Left lung (tissue), 10 donors: ENCODE data around the gene KAT2B. TPM values are rescaled to one million over a fixed set of nuclear protein-coding genes. Genes with fewer than 3 reads are reported as not detected.

Source experiments
- ATAC-seq: fragments of 200-7000 bp; cut with Tn5 transposase; one replicate; pipeline ENCODE4 v1.9.1; 2020; ENCODE audit warnings: moderate library complexity
- DNase-seq, 4 donors: peaks; one replicate each; pipeline ENCODE4 v3.0.0-alpha.2; 2013 to 2020
- H3K27ac ChIP-seq, 2 donors: fragments of 200-600 bp; sonication (generic) in 1 of 2; one replicate each; pipeline versions ENCODE4 v1.5.0 to v1.8.0; 2020 to 2021
- H3K27me3 ChIP-seq, 2 donors: fragments of 200-600 bp; sonication (generic) in 1 of 2; one replicate each; pipeline versions ENCODE4 v1.5.0 to v1.8.0; 2020 to 2021
- H3K36me3 ChIP-seq, 2 donors: fragments of 200-600 bp; sonication (generic) in 1 of 2; one replicate each; pipeline versions ENCODE4 v1.5.0 to v1.8.0; 2020 to 2021
- H3K4me1 ChIP-seq, 2 donors: fragments of 200-600 bp; one replicate each; pipeline ENCODE4 v1.8.0; 2021
- H3K4me3 ChIP-seq, 2 donors: fragments of 200-600 bp; sonication (generic) in 1 of 2; one replicate each; pipeline versions ENCODE4 v1.5.0 to v1.8.0; 2020 to 2021; ENCODE audit warnings: mild to moderate bottlenecking in 1 of 2
- H3K9me3 ChIP-seq, 2 donors: fragments of 200-600 bp; sonication (generic) in 1 of 2; one replicate each; pipeline versions ENCODE4 v1.5.0 to v1.8.0; 2020 to 2021
- intact Hi-C, 2 donors: fragments of 100-400 bp; cut with DNase I; formaldehyde crosslinking; loops; one replicate each; pipeline versions ENCODE4 v1.11.2 to v1.14.2; 2022
- polyA plus RNA-seq, 6 donors: library from polyadenylated mRNA; unstranded; fragments of 120-200 nt; gene quantifications; one replicate each; pipeline ENCODE4 v1.2.1, GENCODE V29; 2013; ENCODE audit not compliant: insufficient read length in 6 of 6
- total RNA-seq, 2 donors: library from RNA; stranded (reverse); fragmentation: NEBNext Ultra II Directional; extraction: Animal tissue kit (Norgen Biotek cat#: 25700); gene quantifications; one replicate each; pipeline ENCODE4 v1.2.1, GENCODE V29; 2021
- TF ChIP-seq, protein P1 (sequence below), 2 donors: fragments of 200-600 bp; sonication (generic) in 1 of 2; IDR thresholded peaks; one replicate each; pipeline versions ENCODE4 v1.5.0 to v1.8.0; 2021; ENCODE audit warnings: antibody characterized with exemption in 2 of 2
- donor health status: DM: no; HTN: yes; CAD: no.
- donor health status: DM: no; HTN: no; CAD: no.

Gene KAT2B
- total and polyA plus RNA-seq, 8 donors: 26.1 to 48.0 (median 39.9) TPM

DNA sequence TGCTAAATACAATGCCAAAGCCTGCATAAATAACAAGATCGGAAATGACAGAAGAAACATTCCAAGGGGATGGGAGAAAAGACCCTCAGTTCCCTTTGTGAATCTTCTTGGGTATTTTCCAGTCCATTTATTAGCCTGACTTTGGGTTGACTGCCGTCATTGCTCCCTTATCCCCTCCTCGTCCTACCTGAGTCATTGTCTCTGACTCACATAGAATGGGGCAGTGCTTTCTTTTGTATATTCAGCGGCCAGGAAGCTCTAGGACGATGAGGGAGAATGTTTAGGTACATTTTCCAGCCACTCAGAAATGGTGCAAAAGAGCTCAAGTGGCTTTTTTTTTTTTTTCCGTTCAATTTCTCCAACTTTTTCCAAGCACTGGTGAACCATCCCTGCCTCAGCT is 71.6 kb downstream of the KAT2B start:
- no peak overlapping the region for H3K27ac ChIP-seq
- H3K36me3 ChIP-seq: peaks cover 0 to 45% of the 10 kb centered on the region in 2 donors
- no peaks in the 10 kb centered on the region for H3K9me3 ChIP-seq
- peaks cover 0 to 6% of the 10 kb centered on the region in 2 donors for H3K4me1 ChIP-seq
- intact Hi-C loops: loop anchor here in 1 of 2 donors (10.0 kb wide), 1 partner anchor 73 kb away; the partner anchor contains the start of gene SGO1
- H3K4me3 ChIP-seq: no peak overlapping the region
- no peaks in the 10 kb centered on the region for H3K27me3 ChIP-seq
- DNase-seq (no peak), ATAC-seq (no peak)
- TF ChIP-seq, protein P1, sequence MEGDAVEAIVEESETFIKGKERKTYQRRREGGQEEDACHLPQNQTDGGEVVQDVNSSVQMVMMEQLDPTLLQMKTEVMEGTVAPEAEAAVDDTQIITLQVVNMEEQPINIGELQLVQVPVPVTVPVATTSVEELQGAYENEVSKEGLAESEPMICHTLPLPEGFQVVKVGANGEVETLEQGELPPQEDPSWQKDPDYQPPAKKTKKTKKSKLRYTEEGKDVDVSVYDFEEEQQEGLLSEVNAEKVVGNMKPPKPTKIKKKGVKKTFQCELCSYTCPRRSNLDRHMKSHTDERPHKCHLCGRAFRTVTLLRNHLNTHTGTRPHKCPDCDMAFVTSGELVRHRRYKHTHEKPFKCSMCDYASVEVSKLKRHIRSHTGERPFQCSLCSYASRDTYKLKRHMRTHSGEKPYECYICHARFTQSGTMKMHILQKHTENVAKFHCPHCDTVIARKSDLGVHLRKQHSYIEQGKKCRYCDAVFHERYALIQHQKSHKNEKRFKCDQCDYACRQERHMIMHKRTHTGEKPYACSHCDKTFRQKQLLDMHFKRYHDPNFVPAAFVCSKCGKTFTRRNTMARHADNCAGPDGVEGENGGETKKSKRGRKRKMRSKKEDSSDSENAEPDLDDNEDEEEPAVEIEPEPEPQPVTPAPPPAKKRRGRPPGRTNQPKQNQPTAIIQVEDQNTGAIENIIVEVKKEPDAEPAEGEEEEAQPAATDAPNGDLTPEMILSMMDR (IDR thresholded peaks at IDR 0.05): no peak

DNA sequence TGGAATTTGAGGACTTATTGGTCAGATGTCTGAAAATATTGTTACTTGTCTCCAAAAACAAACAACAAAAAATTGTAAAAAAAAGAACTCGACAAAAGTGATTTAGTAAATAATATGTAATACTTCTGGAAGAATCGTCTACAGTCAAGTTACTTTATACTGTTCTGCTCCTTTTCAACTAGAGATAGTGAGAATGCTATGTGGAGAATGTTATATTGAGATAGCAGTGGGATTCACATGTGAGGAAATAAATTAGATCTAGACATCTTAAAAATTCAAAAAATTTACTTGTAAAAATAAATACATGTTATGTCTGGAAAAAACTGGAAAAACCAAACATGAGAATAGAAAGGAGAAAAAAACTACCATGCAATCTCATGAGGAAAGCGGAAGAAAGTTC is 80.8 kb downstream of the KAT2B start:
- Histone ChIP-seq H3K9me3 (no peaks in the 10 kb centered on the region), H3K27ac (no peak overlapping the region), H3K27me3 (no peaks in the 10 kb centered on the region), H3K36me3 (peaks cover 0 to 40% of the 10 kb centered on the region in 2 donors), H3K4me1 (peaks cover 0 to 6% of the 10 kb centered on the region in 2 donors), H3K4me3 (no peak overlapping the region)
- intact Hi-C loops: no loop called here
- ATAC-seq: no peak
- TF ChIP-seq, protein P1 (IDR thresholded peaks at IDR 0.05): no peak
- DNase-seq: no peak

DNA sequence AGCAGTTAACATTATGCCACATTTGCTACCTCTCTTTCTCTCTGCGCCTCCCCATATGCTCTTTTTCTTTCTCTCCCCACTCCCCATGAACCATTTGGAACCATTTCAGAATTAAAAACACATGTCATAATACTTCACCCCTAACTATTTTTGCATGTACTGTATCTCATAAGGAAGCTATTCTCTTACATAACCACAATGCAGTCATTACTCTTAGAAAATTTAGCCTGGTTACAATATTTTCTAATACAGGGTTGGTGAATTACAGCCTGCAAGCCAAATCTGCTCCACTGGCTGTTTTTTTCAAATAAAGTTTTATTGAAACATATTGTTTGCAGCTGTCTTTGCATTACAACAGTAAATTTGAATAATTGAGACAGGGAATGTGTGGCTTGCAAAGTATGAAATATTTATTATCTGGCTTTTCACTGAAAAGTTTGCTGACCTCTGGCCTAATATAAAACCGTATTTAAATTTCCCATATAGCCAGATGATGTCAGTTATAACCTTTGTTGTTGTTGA is 82.9 kb downstream of the KAT2B start:
- TF ChIP-seq, protein P1 (IDR thresholded peaks at IDR 0.05): no peak
- Histone ChIP-seq H3K27ac (no peak overlapping the region), H3K9me3 (no peaks in the 10 kb centered on the region), H3K27me3 (no peaks in the 10 kb centered on the region), H3K4me3 (no peak overlapping the region), H3K4me1 (peaks cover 0 to 10% of the 10 kb centered on the region in 2 donors), H3K36me3 (peaks cover 0 to 51% of the 10 kb centered on the region in 2 donors)
- intact Hi-C loops: no loop called here
- no peak for DNase-seq
- no peak for ATAC-seq

DNA sequence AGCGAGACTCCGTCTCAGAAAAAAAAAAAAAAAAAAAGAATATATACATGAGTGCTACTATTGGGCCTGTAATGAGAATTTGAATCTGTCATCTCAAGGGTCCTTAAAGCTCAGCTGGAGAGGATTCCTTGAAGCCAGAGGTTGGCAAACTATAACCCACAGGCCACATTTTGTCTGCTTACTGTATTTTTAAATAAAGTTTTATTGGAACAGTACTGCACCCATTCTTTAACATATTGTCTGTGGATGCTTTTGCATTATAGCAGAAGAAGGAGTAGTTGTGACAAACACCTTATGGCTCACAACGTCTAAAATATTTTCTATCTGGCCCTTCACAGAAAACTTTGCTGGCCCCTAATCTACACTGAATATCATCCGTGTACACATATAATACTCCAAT is 85.0 kb downstream of the KAT2B start:
- Histone ChIP-seq H3K36me3 (peaks cover 0 to 46% of the 10 kb centered on the region in 2 donors), H3K9me3 (no peaks in the 10 kb centered on the region), H3K27me3 (no peaks in the 10 kb centered on the region), H3K4me1 (peaks cover 0 to 10% of the 10 kb centered on the region in 2 donors), H3K4me3 (no peak overlapping the region), H3K27ac (peak overlapping the region in 1 of 2 donors; percentile 67)
- DNase-seq: no peak
- TF ChIP-seq, protein P1 (IDR thresholded peaks at IDR 0.05): no peak
- no peak for ATAC-seq
- intact Hi-C loops: no loop called here

DNA sequence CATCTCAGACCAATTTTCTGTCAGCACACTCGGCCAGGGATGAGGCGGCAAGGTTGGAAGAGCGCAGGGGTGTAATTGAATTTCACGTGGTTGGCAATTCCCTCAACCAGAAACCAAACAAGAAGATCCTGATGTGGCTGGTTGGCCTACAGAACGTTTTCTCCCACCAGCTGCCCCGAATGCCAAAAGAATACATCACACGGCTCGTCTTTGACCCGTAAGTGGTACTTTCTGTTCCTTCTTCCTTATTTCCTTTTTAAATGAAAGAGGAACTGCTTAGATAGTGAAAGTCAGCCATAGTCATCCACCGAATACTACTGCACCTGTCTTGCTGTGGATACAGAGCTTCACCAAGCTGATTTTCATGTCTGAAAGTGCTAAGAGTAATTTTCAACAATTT is 85.7 kb downstream of the KAT2B start:
- peak; percentile 56 for ATAC-seq
- H3K9me3 ChIP-seq: no peaks in the 10 kb centered on the region

More for the DNA sequence above, 85.7 kb downstream of the KAT2B start:
- H3K27me3 ChIP-seq: no peaks in the 10 kb centered on the region
- peaks cover 0 to 10% of the 10 kb centered on the region in 2 donors for H3K4me1 ChIP-seq
- TF ChIP-seq, protein P1 (IDR thresholded peaks at IDR 0.05): no peak
- peaks cover 0 to 39% of the 10 kb centered on the region in 2 donors for H3K36me3 ChIP-seq
- H3K4me3 ChIP-seq: no peak overlapping the region
- DNase-seq: peak in 1 of 4 donors; percentile 35
- H3K27ac ChIP-seq: peak overlapping the region in 1 of 2 donors; percentile 67
- intact Hi-C loops: no loop called here
